Iris pigment epithelial cell (primary cell): ENCODE data around the gene DMRT1.
"Not testable (repeated sequence)": the region's sequence is repeated elsewhere in the genome, so short reads cannot be mapped to it uniquely, and the experiment has no call there.

Experiments used
- DNase-seq: peaks from one replicate; pipeline ENCODE4 v3.0.0-alpha.2; 2011; ENCODE audit warnings: low read depth

DMRT1 gene

DNA sequence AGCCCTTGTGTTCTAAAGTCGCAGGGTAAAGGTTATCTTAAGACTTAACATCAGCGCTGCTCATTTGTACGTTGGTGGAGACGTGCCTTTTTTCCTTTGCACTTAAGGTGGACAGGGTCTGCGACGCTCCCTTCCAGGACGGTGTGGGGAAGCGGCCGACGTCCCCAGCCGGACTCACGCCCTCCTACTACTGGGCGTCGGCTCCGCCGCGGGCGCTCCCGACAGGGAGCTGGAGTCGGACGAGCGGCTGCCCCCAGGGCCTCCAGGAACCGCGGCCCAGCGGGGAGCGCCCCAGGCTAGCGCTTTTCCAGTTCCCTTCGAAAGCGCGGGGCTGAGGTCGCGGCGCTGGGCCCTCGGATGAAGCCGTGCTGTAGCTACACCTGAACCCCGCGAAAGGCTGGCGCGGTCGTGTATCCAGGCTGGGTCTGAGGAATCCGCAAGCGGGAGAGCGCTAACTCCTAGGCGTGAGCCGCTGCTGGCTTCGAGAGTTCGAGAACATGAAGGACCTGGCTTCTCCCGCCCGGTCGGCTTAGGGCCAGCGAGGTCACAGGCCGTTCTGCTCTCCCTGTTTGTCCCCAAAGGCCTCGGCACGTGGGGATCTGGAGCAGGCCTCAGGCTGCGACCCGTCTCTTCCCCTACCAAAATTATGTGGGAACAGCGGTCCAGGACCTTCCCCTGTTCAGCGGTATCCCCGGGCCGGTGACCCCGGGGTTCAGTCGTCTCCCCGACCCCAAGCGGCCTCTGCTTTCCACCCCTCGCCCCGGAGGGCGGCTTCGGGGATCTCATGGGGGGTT is 131.2 kb downstream of the DMRT1 start:
- no peak for DNase-seq

DNA sequence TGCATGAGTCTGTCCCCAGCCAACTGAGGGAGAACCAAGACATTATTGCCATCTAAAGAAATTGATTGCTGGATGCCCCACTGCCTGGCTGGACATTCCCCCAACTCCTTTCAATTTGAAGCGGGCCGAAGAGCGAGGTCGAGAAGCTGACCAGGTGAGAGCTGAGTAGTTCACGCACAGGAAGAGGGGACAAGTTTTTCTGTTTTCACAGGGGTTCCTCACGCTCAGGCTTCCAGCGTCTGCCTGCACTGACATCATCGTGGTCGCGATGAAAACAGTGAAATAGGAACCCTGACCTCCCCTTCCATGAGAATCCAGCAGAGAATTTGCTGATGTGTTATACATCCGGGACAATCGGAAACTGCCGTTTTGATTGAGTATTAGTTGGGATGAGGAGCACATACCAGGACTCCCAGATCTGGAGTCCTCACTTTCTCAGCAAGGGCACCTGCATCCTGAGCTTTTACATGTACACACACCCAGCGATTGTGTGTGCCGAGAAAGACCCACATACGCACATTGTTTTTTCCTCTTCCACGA is 131.9 kb downstream of the DMRT1 start:
- DNase-seq: no peak

DNA sequence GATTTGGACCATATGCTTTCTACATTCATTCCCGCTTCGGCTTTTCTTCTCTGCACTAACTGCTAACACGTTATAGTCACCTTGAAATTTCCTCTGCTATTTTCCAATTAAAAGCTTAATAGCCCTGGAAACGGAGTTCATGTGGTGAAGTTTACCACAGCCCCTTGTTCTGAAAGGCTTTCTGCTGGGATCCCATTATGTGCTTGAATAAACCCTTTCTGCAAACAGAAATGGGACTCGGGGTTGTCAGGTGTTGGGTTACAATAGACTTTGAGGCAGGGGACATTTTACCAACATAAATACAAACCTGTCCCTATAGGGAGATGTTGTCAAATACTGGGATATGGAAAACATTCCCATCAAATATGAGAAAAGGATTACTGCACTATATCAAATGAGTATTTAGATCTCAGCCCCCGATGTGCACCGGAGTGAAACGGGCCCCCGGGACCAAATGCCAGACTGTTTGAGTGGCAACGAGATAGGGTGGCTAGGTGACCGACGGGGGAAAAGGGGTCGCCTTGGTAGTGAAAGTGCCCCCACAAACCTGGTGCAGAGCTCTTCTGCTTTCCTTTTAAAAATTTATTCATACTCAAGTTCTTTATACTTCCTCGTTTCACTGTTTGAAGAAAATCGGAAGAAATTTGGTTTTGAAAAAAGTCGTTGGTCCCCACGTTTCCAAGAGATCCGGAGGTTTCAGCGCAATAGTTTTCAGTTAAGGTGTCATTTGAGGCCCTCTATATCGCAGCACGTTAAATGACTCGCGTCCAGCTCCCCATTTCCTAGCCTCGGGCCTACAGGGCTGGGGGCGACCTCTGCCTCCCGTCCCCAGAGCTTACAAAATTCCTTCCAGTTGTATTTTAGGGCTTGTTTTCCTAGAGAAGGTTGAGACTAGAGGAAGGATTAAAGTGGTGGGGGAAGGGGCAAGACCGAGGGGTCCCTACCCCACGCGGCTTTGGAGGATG is 132.8 kb downstream of the DMRT1 start:
- DNase-seq: no peak

DNA sequence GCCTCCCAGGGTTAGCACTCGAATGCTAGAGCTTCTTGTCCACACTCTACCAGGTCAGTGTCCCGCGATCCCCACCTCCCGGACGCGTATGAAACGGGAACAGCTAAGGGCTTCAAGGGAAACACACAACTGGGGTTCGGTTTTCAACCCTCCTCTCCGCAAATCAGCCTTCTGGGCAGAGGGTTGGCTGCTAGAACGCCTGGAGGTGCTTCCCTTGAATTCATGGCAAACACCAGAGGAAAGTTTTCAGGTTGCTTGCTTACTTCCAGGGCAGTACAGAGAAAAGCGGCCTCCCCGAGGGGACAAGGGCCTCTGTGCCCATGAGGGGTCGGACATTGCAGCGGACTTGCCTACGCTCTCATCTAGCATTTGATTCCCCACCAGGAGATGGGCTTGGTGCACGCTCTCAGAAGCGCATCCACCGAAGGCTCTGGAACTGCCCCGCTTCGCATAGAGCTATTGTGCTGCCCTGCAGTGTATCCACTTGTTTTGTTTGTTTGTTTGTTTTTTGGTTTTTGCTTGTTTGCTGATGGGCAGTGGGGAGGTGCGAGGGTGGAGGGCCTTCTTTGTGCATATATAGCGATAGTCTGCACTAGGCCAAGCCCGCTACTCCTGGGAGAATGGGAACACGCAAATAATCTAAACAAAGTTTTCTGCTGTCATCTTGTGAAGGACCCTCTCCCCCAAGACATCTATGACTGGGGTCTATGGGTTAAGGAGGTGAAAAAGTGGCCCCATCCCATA is 133.7 kb downstream of the DMRT1 start:
- DNase-seq: no peak

- DNase-seq: no peak
Measured at GRCh38 chr9:975740-976257, 134.3 kb downstream of the DMRT1 start.

DNA sequence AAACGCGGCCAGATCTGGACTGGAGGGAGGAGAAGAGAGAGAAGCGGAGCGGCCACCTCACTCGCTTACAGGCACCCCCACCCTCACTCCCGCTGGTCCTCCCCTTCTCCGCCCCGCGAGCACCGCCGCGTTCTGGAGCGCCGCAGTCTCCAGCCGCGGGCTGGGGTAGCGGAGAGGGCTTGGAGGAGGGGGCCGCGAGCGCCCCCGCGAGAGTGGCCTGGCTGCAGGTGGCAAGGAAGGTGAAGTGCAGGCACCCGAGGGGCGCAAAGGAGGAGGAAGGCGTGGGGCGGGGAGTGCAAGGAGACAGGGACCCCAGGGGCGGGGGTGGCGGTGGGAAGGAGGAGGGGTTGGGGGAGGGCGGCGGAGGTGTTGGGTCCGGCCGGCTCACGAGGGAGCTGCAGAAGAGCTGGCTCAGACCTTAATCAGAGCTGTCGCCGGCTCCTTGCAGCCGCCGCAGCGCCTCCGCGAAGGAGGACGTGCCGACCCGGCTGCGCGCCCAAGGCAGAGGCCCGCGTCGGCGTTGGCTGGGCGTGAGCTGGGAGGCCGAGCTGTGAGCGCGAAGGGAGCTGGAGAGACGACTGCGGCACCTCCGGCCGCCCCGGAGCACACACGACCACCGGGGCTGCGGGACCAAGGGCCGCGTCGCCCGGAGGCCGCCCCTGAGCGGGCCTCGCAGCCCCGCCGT is 134.9 kb downstream of the DMRT1 start, which contains the start of gene DMRT3:
TSS of gene DMRT3 (plus strand) at position 398 of the 685 bp plus-strand sequence. CDS start 347 bp downstream, outside the sequence.
- no peak for DNase-seq

DNA sequence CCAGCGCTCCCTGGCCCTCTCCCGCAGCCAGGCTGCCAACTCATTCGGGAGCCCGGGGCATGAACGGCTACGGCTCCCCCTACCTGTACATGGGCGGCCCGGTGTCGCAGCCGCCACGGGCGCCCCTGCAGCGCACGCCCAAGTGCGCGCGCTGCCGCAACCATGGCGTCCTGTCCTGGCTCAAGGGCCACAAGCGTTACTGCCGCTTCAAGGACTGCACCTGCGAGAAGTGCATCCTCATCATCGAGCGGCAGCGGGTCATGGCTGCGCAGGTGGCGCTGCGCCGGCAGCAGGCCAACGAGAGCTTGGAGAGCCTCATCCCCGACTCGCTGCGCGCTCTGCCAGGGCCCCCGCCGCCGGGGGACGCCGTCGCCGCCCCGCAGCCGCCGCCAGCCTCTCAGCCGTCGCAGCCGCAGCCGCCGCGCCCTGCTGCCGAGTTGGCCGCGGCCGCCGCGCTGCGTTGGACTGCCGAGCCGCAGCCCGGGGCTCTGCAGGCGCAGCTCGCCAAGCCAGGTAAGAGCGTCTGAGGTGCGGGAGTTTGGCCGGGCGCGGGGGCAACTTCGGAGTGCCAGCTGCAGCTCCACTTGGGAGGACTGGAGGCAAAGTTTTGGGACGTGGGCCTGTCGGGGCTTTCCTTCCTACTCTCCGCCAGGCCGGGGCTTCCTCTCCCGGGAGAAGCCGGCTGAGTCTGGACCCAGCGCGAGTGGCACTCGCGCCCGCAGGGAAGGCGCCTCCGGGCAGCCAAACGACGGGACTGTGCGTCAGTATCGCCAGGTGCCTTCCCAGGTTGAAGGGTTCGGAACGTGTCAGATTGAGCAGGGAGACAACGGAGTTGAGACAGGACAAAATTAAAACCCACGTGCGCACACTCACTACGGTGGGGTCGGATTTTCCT is 135.7 kb downstream of the DMRT1 start:
- DNase-seq: no peak

- DNase-seq: no peak
Measured at GRCh38 chr9:977838-978830, 136.6 kb downstream of the DMRT1 start.

- no peak for DNase-seq
Measured at GRCh38 chr9:979983-980382, 138.5 kb downstream of the DMRT1 start.

DNA sequence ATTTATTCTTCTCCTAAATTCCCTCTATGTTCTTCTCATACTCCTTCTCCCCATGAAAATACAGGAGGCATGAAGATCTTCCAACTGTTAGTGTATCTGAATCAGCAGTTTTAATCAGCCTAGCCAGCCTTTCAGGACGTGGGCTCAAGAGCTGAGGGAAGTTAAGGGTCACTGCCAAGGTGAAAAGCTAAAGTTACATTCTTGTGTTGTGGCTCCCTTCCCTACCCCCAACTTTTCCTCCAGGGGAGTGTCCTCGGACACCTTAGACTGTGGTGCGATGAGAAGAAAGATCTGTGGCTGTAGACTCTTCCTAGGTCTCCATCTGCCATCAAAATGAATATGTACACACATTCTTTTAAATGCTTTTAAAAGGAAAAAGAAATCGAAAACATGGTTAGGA is 139.1 kb downstream of the DMRT1 start:
- DNase-seq: no peak

- DNase-seq: no peak
Measured at GRCh38 chr9:981491-981898, 140.0 kb downstream of the DMRT1 start.

DNA sequence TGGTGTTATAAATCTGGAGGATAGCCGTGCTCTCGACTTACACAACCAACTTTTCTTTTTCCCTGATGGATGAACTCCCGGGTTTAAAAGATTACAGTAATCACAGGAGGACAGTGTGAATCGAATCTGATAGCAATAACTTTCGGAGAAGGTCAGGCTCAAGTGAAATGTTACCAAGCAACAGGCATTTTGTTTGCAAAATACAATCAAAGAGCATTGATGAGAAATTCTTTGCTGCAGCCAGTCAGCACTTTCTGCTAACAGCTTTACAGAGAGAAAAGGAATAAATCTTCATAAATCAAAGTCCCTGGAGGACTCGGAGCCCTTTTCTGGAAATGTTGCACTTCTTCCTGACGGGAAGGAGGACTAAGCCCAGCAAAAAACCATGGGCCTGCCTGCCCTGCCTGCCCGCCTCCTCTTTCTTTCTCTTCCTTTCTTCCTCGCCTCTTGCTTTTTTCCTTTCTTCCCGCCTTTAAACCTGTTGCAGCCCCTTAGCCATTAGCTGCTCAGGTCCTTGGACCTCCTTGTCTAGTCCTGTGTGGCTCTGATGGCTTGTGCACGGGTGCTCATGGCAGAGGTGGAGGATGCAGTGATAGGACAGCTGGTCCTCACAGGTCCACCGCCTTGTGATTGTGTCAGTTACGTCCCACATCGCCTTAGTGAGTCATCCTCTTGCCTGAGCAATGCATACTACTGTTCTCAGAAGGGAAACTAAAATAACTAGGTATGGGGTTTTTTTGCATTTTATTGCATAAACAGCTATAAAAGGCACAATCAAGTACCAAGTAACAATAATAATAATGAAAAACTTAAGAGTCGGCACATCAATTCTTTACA is 141.1 kb downstream of the DMRT1 start:
- no peak for DNase-seq

GRCh38 chr9:994005-994404 is 152.5 kb downstream of the DMRT1 start:
- no peak for DNase-seq

GRCh38 chr9:995192-995591 is 153.7 kb downstream of the DMRT1 start:
- no peak for DNase-seq

DNA sequence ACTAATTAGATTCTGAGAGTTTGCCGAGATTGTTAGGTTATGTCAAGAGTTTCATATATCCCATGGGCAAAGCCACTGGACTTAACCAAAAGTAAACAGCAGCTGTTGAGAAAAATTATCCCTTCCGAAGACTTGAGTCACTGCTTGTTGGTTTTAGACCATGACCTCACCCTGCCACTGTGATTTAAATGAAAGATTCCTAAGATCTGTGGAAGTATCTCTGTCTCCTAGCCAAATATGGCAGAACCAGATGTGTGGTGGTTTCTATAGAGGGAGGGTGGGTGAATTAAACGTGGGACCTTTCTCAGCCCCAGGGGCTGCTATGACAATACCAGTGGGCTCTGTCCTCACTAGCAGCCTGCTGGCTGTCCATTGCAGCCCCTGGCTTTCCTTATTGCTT is 154.3 kb downstream of the DMRT1 start:
- DNase-seq: peak; percentile 31

- DNase-seq: not testable (repeated sequence)
Measured at GRCh38 chr9:998299-999110, 157.0 kb downstream of the DMRT1 start.

- DNase-seq: no peak
Measured at GRCh38 chr9:1001838-1002237, 160.3 kb downstream of the DMRT1 start.
